GM12878 (cell line): ENCODE data around the gene SLC27A5. TPM values are rescaled to one million over a fixed set of nuclear protein-coding genes. Genes with fewer than 3 reads are reported as not detected.

ENCODE experiments used
- BHLHE40 ChIP-seq, 2 experiments: fragments of 450-650 bp in 1 of 2; IDR thresholded peaks; 2 replicates each; pipeline ENCODE4 v1.6.1; 2011 to 2017; ENCODE audit warnings: low read depth in 2 of 2, borderline replicate concordance in 1 of 2, improper control_type of control experiment in 1 of 2, low read length in 1 of 2, mild to moderate bottlenecking in 1 of 2
- EED ChIP-seq: sonication (generic); IDR thresholded peaks from 2 replicates; pipeline ENCODE4 v1.6.1; 2016; ENCODE audit warnings: antibody characterized with exemption, low read depth
- EGR1 ChIP-seq, 2 experiments: IDR thresholded peaks; 1 replicate in 1 of 2; 2 replicates in 1 of 2; pipeline ENCODE4 v1.6.1; 2011 to 2012; ENCODE audit warnings: low read depth in 2 of 2, low read length in 2 of 2, borderline replicate concordance in 1 of 2, mild to moderate bottlenecking in 1 of 2, moderate library complexity in 1 of 2
- EZH2 ChIP-seq: IDR thresholded peaks from 2 replicates; pipeline ENCODE4 v1.6.1; 2012; ENCODE audit warnings: low read depth, mild to moderate bottlenecking, control low read depth, inconsistent platforms, low read length, borderline replicate concordance; ENCODE audit not compliant: control insufficient read depth
- JUND ChIP-seq: IDR thresholded peaks from 2 replicates; pipeline ENCODE4 v1.6.1; 2012; ENCODE audit warnings: low read depth, mild to moderate bottlenecking, low read length, improper control_type of control experiment, moderate library complexity
- MTA3 ChIP-seq: IDR thresholded peaks from 2 replicates; pipeline ENCODE4 v1.6.1; 2012; ENCODE audit warnings: low read length, inconsistent platforms, borderline replicate concordance
- MYB ChIP-seq: fragments of 150-350 bp; IDR thresholded peaks from 2 replicates; pipeline ENCODE4 v1.6.1; 2014; ENCODE audit warnings: mild to moderate bottlenecking, low read depth, low read length, borderline replicate concordance
- NBN ChIP-seq: fragments of 450-650 bp; IDR thresholded peaks from 2 replicates; pipeline ENCODE4 v1.6.1; 2016
- RAD21 ChIP-seq: IDR thresholded peaks from 2 replicates; pipeline ENCODE4 v1.6.1; 2011; ENCODE audit warnings: mild to moderate bottlenecking, low read depth, low read length, moderate library complexity; ENCODE audit not compliant: insufficient read depth
- SMAD1 ChIP-seq: fragments of 450-650 bp; IDR thresholded peaks from 2 replicates; pipeline ENCODE4 v1.6.1; 2018; ENCODE audit warnings: mild to moderate bottlenecking, low read depth; ENCODE audit not compliant: partially characterized antibody
- STAT3 ChIP-seq: IDR thresholded peaks from 2 replicates; pipeline ENCODE4 v1.6.1; 2011; ENCODE audit warnings: low read depth, low read length, improper control_type of control experiment
- TARDBP ChIP-seq: IDR thresholded peaks from 2 replicates; pipeline ENCODE4 v1.6.1; 2016; ENCODE audit warnings: borderline replicate concordance
- polyA plus RNA-seq, 11 experiments: library from polyadenylated mRNA; depleted of rRNA in 4 of 11; unstranded in 6 of 11; stranded (reverse) in 5 of 11; fragments of >200 nt; fragmentation: Nextera tagmentation in 4 of 11; fragmentation: Illumina TruSeq in 1 of 11; extraction: Ambion mirVana in 4 of 11; extraction: Trizol in 1 of 11; gene quantifications; 1 replicate in 1 of 11; 2 replicates in 10 of 11; pipeline versions ENCODE4 v1.2.1 to v1.2.3, GENCODE V29; 2011 to 2016; ENCODE audit warnings: inconsistent platforms in 2 of 11, missing spikeins in 2 of 11, low read depth in 1 of 11
- total RNA-seq, 4 experiments: library from RNA; depleted of rRNA in 3 of 4; stranded (reverse); fragments of >200 nt in 3 of 4; fragmentation: Illumina TruSeq in 1 of 4; extraction: Trizol in 1 of 4; gene quantifications; 2 replicates each; pipeline versions ENCODE4 v1.2.1 to v1.2.3, GENCODE V29; 2013 to 2021
- TF ChIP-seq, protein P1 (sequence below): IDR thresholded peaks from 2 replicates; pipeline ENCODE4 v1.6.1; 2011; ENCODE audit warnings: low read depth, low read length, improper control_type of control experiment, borderline replicate concordance
- TF ChIP-seq, protein P2 (sequence below): fragments of 450-650 bp; conservative IDR thresholded peaks from 2 replicates; pipeline ENCODE4 v1.6.1; 2017; ENCODE audit warnings: mild to moderate bottlenecking, moderate library complexity
- TF ChIP-seq, protein P3 (sequence below): fragments of 450-650 bp; IDR thresholded peaks from 2 replicates; pipeline ENCODE4 v1.6.1; 2014; ENCODE audit warnings: mild to moderate bottlenecking
- TF ChIP-seq, protein P4 (sequence below): fragments of 450-650 bp; formaldehyde crosslinking; IDR thresholded peaks from 2 replicates; pipeline ENCODE4 v1.4.0; 2022; ENCODE audit warnings: mild to moderate bottlenecking, moderate library complexity
- TF ChIP-seq, protein P5 (sequence below): fragments of 450-650 bp; IDR thresholded peaks from 2 replicates; pipeline ENCODE4 v1.6.1; 2017; ENCODE audit warnings: borderline replicate concordance

Gene SLC27A5
- total and polyA plus RNA-seq, 10 of the 15 experiments (the other 5 are each of a cell fraction or from before 2014, with no cell fraction given) = 21.2 to 127 (median 31.8) TPM

DNA sequence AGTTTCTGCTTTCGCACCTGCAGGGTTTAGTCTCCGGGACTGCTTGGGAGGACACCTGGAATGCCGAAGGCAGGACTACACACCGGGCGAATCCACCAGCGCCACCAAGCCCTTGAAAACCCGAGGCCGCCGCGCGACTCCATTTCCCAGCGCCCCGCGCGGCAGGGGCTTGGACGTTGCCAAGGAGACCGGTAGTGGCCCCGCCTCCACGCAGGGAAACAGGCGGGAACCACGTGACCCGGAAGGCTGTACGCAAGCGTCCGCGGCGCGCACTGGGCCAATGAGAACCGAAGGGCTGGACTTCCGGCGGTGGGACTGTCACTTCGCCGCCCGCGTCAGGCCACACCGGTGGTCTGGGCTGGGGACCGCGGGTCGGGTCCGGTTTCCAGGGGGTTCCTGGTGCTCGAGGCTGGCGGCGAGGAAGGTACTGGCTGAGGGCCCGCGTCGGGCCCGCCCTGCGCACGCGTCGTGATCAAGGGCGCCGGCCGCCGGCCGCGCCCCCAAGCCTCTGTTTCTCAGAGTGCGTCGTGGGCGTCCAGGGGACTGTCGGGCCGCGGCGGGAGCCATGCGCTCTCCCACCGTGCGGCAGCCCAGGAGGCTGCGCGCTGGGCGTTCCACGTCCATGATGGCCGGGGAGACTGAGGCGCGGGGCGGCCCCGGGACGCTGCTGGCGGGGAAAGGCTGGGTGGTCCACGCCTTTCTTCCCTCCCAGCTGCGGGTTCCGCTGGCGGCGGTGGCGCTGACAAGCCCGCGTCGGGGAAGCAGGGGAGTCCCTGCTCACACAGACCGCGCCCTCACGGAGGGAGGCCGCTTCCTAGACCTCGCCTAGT is 44.8 kb downstream of the SLC27A5 start, which contains the start of gene ZNF324 (continued):
- TF ChIP-seq, protein P1, sequence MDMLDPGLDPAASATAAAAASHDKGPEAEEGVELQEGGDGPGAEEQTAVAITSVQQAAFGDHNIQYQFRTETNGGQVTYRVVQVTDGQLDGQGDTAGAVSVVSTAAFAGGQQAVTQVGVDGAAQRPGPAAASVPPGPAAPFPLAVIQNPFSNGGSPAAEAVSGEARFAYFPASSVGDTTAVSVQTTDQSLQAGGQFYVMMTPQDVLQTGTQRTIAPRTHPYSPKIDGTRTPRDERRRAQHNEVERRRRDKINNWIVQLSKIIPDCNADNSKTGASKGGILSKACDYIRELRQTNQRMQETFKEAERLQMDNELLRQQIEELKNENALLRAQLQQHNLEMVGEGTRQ = peak; percentile 90
- TF ChIP-seq MYB = no peak
- no peak for TF ChIP-seq JUND
- TF ChIP-seq SMAD1 = no peak
- TF ChIP-seq RAD21 = no peak
- no peak for TF ChIP-seq EZH2
- TF ChIP-seq, protein P2, sequence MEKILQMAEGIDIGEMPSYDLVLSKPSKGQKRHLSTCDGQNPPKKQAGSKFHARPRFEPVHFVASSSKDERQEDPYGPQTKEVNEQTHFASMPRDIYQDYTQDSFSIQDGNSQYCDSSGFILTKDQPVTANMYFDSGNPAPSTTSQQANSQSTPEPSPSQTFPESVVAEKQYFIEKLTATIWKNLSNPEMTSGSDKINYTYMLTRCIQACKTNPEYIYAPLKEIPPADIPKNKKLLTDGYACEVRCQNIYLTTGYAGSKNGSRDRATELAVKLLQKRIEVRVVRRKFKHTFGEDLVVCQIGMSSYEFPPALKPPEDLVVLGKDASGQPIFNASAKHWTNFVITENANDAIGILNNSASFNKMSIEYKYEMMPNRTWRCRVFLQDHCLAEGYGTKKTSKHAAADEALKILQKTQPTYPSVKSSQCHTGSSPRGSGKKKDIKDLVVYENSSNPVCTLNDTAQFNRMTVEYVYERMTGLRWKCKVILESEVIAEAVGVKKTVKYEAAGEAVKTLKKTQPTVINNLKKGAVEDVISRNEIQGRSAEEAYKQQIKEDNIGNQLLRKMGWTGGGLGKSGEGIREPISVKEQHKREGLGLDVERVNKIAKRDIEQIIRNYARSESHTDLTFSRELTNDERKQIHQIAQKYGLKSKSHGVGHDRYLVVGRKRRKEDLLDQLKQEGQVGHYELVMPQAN = peak; percentile 96
- TF ChIP-seq, protein P3, sequence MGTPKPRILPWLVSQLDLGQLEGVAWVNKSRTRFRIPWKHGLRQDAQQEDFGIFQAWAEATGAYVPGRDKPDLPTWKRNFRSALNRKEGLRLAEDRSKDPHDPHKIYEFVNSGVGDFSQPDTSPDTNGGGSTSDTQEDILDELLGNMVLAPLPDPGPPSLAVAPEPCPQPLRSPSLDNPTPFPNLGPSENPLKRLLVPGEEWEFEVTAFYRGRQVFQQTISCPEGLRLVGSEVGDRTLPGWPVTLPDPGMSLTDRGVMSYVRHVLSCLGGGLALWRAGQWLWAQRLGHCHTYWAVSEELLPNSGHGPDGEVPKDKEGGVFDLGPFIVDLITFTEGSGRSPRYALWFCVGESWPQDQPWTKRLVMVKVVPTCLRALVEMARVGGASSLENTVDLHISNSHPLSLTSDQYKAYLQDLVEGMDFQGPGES = peak; percentile 57; the same call in 1 of the 2 replicates
- peak; percentile 42 to 77; a peak in 3 of 4 replicates for TF ChIP-seq BHLHE40 (IDR thresholded peaks at IDR 0.05; ENCODE audit: borderline replicate concordance in 1 of 2, low read depth in 2 of 2, low read length in 1 of 2)
- TF ChIP-seq, protein P4, sequence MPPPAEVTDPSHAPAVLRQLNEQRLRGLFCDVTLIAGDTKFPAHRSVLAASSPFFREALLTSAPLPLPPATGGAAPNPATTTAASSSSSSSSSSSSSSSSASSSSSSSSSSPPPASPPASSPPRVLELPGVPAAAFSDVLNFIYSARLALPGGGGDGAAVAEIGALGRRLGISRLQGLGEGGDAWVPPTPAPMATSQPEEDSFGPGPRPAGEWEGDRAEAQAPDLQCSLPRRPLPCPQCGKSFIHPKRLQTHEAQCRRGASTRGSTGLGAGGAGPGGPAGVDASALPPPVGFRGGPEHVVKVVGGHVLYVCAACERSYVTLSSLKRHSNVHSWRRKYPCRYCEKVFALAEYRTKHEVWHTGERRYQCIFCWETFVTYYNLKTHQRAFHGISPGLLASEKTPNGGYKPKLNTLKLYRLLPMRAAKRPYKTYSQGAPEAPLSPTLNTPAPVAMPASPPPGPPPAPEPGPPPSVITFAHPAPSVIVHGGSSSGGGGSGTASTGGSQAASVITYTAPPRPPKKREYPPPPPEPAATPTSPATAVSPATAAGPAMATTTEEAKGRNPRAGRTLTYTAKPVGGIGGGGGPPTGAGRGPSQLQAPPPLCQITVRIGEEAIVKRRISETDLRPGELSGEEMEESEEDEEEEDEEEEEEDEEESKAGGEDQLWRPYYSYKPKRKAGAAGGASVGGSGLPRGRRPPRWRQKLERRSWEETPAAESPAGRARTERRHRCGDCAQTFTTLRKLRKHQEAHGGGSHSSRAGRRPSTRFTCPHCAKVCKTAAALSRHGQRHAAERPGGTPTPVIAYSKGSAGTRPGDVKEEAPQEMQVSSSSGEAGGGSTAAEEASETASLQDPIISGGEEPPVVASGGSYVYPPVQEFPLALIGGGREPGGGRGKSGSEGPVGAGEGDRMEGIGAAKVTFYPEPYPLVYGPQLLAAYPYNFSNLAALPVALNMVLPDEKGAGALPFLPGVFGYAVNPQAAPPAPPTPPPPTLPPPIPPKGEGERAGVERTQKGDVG (CRISPR knock-in tag) = no peak
- TF ChIP-seq, protein P5, sequence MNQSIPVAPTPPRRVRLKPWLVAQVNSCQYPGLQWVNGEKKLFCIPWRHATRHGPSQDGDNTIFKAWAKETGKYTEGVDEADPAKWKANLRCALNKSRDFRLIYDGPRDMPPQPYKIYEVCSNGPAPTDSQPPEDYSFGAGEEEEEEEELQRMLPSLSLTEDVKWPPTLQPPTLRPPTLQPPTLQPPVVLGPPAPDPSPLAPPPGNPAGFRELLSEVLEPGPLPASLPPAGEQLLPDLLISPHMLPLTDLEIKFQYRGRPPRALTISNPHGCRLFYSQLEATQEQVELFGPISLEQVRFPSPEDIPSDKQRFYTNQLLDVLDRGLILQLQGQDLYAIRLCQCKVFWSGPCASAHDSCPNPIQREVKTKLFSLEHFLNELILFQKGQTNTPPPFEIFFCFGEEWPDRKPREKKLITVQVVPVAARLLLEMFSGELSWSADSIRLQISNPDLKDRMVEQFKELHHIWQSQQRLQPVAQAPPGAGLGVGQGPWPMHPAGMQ = no peak
- TF ChIP-seq STAT3 = no peak
- no peak for TF ChIP-seq EED
- no peak for TF ChIP-seq MTA3
- peak in 1 of 2 experiments; percentile 57; a peak in 1 of 3 replicates for TF ChIP-seq EGR1 (IDR thresholded peaks at IDR 0.05; ENCODE audit: borderline replicate concordance in 1 of 2, low read depth in 2 of 2, low read length in 2 of 2)
- TF ChIP-seq NBN = no peak
- TF ChIP-seq TARDBP = peak; percentile 75; the same call in 1 of the 2 replicates
